Mucosa of rectum (tissue), 2 donors: ENCODE measurements around the gene CCSAP.
A peak's percentile ranks its signal among the peaks of the same experiment; 100 is the strongest.

Source experiments
- H3K27ac ChIP-seq, 2 donors: one replicate each; pipeline ENCODE4 v1.7.0; 2013; ENCODE audit warnings: inconsistent platforms in 2 of 2, low read depth in 2 of 2, low read length in 2 of 2
- H3K27me3 ChIP-seq, 2 donors: one replicate each; pipeline ENCODE4 v1.7.0; 2013; ENCODE audit warnings: low read length in 2 of 2; ENCODE audit not compliant: control insufficient read depth in 2 of 2, insufficient read depth in 2 of 2
- H3K36me3 ChIP-seq, 2 donors: one replicate each; pipeline ENCODE4 v1.7.0; 2013; ENCODE audit warnings: low read length in 2 of 2; ENCODE audit not compliant: control insufficient read depth in 2 of 2, insufficient read depth in 2 of 2
- H3K4me1 ChIP-seq, 2 donors: one replicate each; pipeline ENCODE4 v1.7.0; 2013; ENCODE audit warnings: low read length in 2 of 2, mild to moderate bottlenecking in 1 of 2; ENCODE audit not compliant: control insufficient read depth in 2 of 2, insufficient read depth in 2 of 2
- H3K4me3 ChIP-seq, 2 donors: one replicate each; pipeline ENCODE4 v1.7.0; 2013; ENCODE audit warnings: low read length in 2 of 2
- H3K9ac ChIP-seq, 2 donors: one replicate each; pipeline ENCODE4 v1.7.0; 2013; ENCODE audit warnings: low read length in 2 of 2, low read depth in 1 of 2, mild to moderate bottlenecking in 1 of 2
- H3K9me3 ChIP-seq, 2 donors: one replicate each; pipeline ENCODE4 v1.7.0; 2013; ENCODE audit warnings: low read length in 2 of 2; ENCODE audit not compliant: control insufficient read depth in 2 of 2
- donor health status: healthy.
- donor health status: Normal muscosa, but diverticular disease.

CCSAP gene, protein sequence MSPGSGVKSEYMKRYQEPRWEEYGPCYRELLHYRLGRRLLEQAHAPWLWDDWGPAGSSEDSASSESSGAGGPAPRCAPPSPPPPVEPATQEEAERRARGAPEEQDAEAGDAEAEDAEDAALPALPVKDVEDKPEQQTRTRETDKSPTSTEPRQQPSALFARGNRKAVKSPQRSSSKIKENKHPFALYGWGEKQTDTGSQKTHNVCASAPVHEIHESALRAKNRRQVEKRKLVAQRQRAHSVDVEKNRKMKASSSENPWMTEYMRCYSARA

DNA sequence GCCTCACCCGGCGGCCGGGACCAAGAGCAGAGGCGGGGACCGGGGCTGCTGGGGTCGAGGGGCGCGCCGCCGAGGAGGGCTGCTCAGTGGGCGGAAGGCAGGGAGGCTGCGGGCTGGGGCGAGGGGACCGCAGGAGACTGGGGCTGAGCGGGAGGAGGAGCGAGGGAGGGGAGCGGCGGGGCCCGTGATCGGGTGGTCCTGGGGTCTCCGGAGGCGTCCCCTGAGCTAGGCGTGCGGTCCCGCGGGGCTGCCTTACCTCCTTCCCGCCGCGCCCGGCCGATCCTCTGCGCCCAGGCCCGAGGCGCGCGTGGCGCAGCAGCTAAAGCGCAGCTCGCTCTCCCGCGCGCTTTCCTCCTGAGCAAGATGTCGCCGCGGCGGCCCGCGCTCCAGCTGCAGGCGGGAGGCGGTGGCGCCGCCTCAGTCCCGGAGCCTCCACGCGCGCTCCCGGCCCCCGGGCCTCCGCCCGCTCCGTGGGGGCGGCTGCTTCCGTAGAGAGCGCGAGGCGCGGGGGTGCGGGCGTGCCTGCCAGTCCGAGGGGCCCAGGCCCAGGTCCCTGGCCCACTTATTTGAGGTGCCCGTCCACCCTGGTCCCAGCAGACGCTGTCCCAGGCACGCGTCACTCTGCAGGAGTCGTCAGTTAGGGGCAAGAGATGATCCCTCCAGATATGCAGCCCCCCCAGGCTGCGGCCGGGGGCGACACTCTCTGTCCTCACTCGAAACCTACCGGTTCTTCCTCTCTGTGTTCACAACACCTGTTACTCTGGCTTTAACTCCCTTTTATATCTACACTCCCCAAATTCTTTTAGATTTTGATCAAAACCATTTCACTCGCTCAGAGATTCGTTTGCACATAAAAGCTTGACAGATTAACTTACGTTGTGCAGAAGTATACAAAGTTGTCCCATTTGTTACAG lies at the start of gene CCSAP:
Gene CCSAP, minus strand, starts transcription at position 392 of the 914 bp plus-strand sequence. CDS start 582 bp downstream, outside the sequence.
- H3K36me3 ChIP-seq: no peaks in the 10 kb centered on the region
- H3K9ac ChIP-seq: peak within 1 kb of the TSS; percentile 63 to 87
- peaks cover 0 to 4% of the 10 kb centered on the region in 2 donors for H3K27me3 ChIP-seq
- no peaks in the 10 kb centered on the region for H3K9me3 ChIP-seq
- peak within 1 kb of the TSS; percentile 78 to 89 for H3K4me3 ChIP-seq
- peak within 1 kb of the TSS; percentile 86 to 87 for H3K27ac ChIP-seq
- peaks cover 7 to 14% of the 10 kb centered on the region in 2 donors for H3K4me1 ChIP-seq

DNA sequence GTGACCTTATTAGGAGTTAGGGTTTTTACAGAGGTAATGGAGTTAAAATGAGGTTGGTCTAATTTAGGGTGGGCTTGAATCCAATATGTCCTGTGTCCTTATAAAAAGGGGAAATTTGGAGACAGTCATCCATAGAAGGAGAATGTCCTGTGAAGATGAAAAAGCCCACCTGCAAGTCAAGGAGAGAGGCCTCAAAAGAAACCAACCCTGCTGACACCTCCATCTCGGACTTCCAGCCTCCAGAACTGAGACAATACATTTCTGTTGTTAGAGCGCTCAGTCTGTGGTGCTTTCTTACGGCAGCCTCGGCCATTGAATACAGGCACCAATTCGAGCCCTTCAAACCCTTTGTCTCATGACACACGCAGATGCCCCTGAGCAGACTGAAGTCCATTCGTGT lies 47.3 kb upstream of the CCSAP start:
- Histone ChIP-seq H3K9me3 (no peaks in the 10 kb centered on the region), H3K36me3 (no peaks in the 10 kb centered on the region), H3K4me1 (no peaks in the 10 kb centered on the region), H3K27ac (no peak overlapping the region), H3K4me3 (no peak overlapping the region), H3K27me3 (no peaks in the 10 kb centered on the region), H3K9ac (no peak overlapping the region)

DNA sequence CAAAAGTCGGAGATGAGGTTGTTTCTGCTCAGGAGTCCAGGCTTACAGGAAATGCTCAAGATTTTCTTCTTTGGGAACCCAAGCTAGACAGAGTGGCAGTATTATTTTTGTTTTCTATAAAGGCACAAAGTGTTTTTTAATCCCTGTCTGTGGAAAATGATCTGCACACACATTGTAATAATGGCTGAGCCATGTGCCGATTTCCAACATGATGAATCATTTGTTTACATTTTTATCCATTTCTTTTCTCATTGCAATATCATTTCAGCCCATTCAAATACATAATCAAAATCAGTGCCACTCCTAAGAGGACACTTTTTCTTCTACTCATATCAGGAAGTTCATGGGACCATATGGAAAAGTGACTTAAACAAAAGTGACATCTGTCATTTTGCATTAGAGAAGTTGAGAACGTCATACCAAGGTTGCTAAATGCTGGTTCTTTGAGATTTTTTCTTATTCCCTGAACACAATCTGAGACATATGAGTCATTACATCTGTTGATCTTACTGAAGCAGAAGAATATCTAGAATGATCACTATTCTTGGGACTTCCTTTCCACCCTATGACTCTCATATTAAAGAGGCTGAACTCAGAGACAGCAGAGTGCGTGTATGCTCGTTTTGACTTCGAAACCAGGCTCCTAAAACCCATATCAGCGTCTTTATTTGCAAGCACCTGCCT lies 46.2 kb upstream of the CCSAP start:
- H3K9me3 ChIP-seq: no peaks in the 10 kb centered on the region
- no peak overlapping the region for H3K4me3 ChIP-seq
- no peak overlapping the region for H3K27ac ChIP-seq
- no peaks in the 10 kb centered on the region for H3K27me3 ChIP-seq
- H3K36me3 ChIP-seq: no peaks in the 10 kb centered on the region
- H3K4me1 ChIP-seq: no peaks in the 10 kb centered on the region
- H3K9ac ChIP-seq: no peak overlapping the region

DNA sequence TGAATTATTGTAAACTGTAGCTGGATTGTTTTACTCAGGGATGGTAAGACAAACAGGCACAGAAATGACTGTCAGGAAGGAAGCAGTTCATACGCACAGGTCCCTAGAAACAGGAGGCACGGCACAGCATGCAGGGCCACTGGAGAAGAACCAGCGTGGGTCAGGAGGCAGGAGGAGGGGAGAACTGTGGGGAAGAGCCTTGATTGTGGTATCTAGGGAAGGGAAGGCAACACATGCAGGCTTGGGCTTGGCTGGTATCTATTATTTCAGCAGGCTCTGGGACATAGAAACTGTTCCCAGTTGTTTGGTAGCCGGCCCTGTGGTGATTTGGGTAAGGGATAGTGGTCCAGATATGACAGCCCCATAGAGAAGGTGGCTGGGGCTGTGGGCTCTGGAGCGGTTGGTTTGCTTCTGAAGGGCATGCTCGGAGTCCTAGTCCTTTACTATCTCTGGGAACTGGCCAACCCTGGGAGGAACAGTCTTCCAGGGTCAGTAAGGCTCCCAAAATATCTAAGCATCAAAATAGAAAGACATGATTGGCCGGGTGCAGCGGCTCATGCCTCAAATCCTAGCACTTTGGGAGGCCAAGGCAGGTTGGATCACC lies 43.1 kb upstream of the CCSAP start:
- Histone ChIP-seq H3K36me3 (no peaks in the 10 kb centered on the region), H3K4me3 (no peak overlapping the region), H3K9ac (no peak overlapping the region), H3K27me3 (peaks cover 0 to 4% of the 10 kb centered on the region in 2 donors), H3K27ac (no peak overlapping the region), H3K4me1 (no peaks in the 10 kb centered on the region), H3K9me3 (no peaks in the 10 kb centered on the region)

DNA sequence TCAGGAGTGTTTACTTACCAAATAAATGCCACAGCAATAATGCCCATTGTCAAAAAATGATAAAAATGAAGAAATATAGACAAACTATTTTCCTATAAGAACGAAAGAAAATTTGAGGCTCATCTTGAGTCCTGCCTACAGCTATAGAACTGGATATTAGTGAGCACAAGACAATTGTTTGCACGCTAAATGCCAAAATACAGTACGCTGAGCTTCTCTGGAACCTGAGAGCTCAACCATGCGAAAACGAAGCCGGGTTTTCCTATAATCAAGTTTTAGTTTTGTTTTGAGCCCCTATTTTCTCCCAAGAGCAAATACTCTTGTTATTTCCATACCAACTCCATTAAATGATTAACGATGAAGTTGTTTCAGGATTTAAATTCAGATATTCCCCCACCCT lies 42.0 kb upstream of the CCSAP start:
- Histone ChIP-seq H3K27me3 (peaks cover 0 to 4% of the 10 kb centered on the region in 2 donors), H3K9ac (no peak overlapping the region), H3K36me3 (no peaks in the 10 kb centered on the region), H3K4me3 (no peak overlapping the region), H3K4me1 (no peaks in the 10 kb centered on the region), H3K27ac (no peak overlapping the region), H3K9me3 (no peaks in the 10 kb centered on the region)

DNA sequence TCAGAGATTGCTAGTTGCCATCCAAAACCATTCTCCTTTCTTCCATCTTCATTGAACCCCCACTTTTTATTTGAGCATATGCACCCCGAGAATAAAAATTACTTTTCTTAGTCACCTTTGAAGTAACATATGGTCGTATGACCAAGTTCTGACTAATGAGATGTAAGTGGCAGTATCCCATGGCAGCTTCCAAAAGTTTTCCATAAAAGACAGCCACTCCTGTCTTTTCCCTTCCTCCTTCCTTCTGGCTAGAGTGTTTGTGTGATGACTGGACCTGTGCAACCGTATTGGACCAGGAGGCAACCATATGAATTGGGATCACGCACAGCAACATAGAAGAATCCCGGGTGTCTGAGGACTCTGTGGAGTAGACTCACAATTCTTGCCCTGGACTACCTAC lies 41.1 kb upstream of the CCSAP start:
- Histone ChIP-seq H3K9me3 (no peaks in the 10 kb centered on the region), H3K27me3 (peaks cover 0 to 4% of the 10 kb centered on the region in 2 donors), H3K36me3 (no peaks in the 10 kb centered on the region), H3K4me1 (no peaks in the 10 kb centered on the region), H3K4me3 (no peak overlapping the region), H3K27ac (no peak overlapping the region), H3K9ac (no peak overlapping the region)

DNA sequence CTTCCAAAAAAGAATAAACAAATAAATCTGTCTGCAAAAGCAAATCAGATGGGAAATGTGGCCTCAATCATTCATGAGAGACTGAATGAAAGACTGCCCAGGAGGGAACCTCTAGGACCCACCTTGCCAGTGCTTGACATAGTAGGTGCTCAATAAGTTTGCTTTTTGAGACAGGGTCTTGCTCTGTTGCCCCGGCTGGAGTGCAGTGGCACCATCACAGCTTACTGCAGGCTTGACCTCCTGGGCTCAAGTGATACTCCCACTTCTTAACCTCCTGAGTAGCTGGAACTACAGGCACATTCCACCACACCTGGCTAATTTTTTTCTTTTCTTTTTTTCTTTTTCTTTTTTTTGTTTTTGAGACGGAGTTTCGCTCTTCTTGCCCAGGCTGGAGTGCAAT lies 40.3 kb upstream of the CCSAP start:
- H3K4me1 ChIP-seq: no peaks in the 10 kb centered on the region
- H3K9ac ChIP-seq: no peak overlapping the region
- no peaks in the 10 kb centered on the region for H3K9me3 ChIP-seq
- H3K27ac ChIP-seq: no peak overlapping the region
- no peak overlapping the region for H3K4me3 ChIP-seq
- H3K36me3 ChIP-seq: no peaks in the 10 kb centered on the region
- peaks cover 0 to 4% of the 10 kb centered on the region in 2 donors for H3K27me3 ChIP-seq

DNA sequence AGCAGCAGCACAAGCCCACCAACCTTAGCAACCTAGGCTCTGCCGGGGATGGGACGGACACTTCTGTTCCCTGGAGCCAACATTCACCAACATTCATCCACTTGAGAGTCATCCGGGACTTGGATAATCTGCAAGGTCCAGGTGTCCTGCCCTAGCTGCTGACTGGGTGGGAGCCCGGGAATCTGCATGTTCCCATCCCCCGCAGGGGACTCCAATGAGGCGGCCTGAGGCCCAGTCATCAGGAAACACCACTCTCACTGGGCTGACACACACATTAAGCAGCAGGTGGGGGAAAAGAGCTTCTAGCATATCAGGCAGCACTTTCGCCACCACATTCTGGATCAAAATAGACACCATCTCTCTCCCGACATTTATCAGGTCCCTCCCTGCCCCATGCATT lies 38.4 kb upstream of the CCSAP start:
- Histone ChIP-seq H3K9me3 (no peaks in the 10 kb centered on the region), H3K27me3 (peaks cover 0 to 4% of the 10 kb centered on the region in 2 donors), H3K4me1 (no peaks in the 10 kb centered on the region), H3K4me3 (no peak overlapping the region), H3K9ac (no peak overlapping the region), H3K27ac (no peak overlapping the region), H3K36me3 (no peaks in the 10 kb centered on the region)

DNA sequence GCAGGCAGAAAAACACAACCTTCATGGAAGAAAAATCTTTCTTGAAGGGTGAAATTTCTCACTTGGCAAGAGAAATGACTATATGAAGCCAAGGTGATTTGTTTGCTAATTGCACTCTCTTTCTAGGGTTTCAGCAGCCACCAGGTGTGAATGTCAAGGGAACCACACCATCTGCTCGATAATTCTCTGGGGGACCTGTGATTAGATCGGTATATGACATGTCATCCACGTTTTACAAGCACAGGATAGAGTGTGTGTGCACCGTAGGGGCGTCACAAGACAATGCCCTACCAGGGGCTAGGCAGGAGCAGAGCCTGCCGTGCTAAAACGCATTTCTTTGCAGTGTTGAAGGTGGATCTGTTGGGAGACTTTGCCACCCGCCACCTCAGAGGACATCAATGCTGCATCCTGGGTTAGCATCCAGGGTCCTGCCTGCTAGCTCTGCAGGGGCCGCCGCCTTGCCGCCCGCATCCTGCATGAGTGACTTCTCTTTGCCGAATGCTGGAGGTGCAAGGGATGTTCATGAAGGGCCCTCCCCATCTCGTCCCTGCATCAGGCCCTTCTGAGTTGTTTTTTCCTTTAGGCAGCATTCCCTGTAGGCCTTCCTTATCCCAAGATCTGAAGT lies 37.8 kb upstream of the CCSAP start:
- Histone ChIP-seq H3K36me3 (no peaks in the 10 kb centered on the region), H3K27me3 (peaks cover 0 to 4% of the 10 kb centered on the region in 2 donors), H3K9me3 (no peaks in the 10 kb centered on the region), H3K9ac (no peak overlapping the region), H3K4me1 (no peaks in the 10 kb centered on the region), H3K4me3 (no peak overlapping the region), H3K27ac (no peak overlapping the region)
